Sigmoid colon (tissue), 4 donors: Measurements from ENCODE around the gene ARHGAP5.

Experiments
- EP300 ChIP-seq, 4 donors: sonication (generic); formaldehyde crosslinking; IDR thresholded peaks; one replicate each; pipeline ENCODE4 v1.6.1; 2017; ENCODE audit warnings: antibody characterized with exemption in 4 of 4
- POLR2A ChIP-seq, 2 donors: fragments of 450-650 bp; IDR thresholded peaks; one replicate each; pipeline ENCODE4 v1.6.1; 2016; ENCODE audit warnings: antibody characterized with exemption in 2 of 2, mild to moderate bottlenecking in 2 of 2, moderate library complexity in 2 of 2
- POLR2AphosphoS5 ChIP-seq, 4 donors: sonication (generic); formaldehyde crosslinking; IDR thresholded peaks; one replicate each; pipeline ENCODE4 v1.6.1; 2017; ENCODE audit warnings: antibody characterized with exemption in 4 of 4
- TF ChIP-seq, protein P1 (sequence below), 4 experiments: fragments of 450-650 bp in 3 of 4; fragments of 200-600 bp in 1 of 4; IDR thresholded peaks; one replicate each; pipeline ENCODE4 v1.5.1; 2016 to 2019; ENCODE audit warnings: antibody characterized with exemption in 4 of 4, mild to moderate bottlenecking in 3 of 4, moderate library complexity in 2 of 4

- TF ChIP-seq POLR2A (IDR thresholded peaks at IDR 0.05) (no peak), EP300 (IDR thresholded peaks at IDR 0.05) (no peak), POLR2AphosphoS5 (IDR thresholded peaks at IDR 0.05) (no peak)
- TF ChIP-seq, protein P1, sequence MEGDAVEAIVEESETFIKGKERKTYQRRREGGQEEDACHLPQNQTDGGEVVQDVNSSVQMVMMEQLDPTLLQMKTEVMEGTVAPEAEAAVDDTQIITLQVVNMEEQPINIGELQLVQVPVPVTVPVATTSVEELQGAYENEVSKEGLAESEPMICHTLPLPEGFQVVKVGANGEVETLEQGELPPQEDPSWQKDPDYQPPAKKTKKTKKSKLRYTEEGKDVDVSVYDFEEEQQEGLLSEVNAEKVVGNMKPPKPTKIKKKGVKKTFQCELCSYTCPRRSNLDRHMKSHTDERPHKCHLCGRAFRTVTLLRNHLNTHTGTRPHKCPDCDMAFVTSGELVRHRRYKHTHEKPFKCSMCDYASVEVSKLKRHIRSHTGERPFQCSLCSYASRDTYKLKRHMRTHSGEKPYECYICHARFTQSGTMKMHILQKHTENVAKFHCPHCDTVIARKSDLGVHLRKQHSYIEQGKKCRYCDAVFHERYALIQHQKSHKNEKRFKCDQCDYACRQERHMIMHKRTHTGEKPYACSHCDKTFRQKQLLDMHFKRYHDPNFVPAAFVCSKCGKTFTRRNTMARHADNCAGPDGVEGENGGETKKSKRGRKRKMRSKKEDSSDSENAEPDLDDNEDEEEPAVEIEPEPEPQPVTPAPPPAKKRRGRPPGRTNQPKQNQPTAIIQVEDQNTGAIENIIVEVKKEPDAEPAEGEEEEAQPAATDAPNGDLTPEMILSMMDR (IDR thresholded peaks at IDR 0.05): no peak
These were observed 89.8 kb downstream of the ARHGAP5 start for GRCh38 chr14:32166924-32167323.
